Stimulated activated CD4-positive, alpha-beta T cell treated with anti-CD3 and anti-CD28 coated beads, TNF-alpha, amount 100 ng/mL, for 24 hours (primary cell): ENCODE measurements around the gene STRA8.

ENCODE experiments used
- DNase-seq, 3 experiments: peaks; one replicate each; pipeline ENCODE4 v3.0.0-alpha.2; 2020; ENCODE audit warnings: low read depth in 3 of 3

Gene STRA8

DNA sequence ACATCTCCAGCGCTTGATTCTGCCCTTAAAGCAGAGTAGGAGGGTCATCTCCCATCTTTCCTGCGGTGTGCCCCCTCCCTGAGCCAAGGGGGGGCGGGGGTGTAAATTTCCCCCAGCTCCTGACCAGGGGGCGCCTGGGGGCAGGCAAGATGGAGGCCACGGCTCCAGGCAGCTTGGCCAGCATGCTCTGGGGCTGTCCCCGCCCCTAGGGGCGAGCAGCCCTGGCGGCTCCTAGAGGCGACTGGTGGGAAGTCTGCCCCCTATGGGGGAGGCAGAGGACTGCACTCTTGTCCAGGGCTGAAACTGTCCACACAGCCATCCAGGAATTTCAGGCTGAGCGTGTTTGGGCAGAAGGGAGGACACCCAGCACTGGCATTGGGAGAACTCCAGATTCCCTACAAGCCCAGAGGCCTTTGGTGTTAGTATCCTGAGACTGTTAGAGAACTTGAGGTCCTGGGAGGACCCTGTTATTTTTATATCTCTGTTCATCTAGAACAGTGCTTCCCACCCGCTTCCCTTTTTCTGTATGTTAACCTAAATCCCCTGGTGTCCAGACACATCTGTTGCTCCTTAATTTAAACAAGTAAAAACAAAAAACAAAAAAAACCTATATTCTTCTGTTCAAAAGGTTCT lies 4.6 kb downstream of the STRA8 start:
- no peak for DNase-seq

GRCh38 chr7:135239263-135239662 lies 5.6 kb downstream of the STRA8 start:
- DNase-seq: no peak

DNA sequence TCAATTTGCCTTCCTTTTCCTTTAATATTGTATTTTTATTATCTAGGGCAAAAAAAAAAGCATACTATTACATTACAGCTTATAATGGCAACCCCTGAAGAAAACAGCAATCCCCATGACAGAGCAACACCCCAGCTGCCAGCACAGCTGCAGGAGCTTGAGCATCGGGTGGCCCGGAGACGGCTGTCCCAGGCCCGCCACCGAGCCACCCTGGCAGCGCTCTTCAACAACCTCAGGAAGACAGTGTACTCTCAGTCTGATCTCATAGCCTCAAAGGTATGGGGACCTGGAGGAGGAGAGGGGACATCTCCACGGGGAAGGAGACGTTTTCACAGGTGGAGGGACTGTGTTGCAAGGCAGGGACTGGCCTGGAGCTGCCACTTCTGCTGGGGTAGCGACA lies 6.8 kb downstream of the STRA8 start:
- no peak for DNase-seq

GRCh38 chr7:135242096-135242684 lies 8.6 kb downstream of the STRA8 start:
- DNase-seq: no peak

- no peak for DNase-seq
Observed at GRCh38 chr7:135245226-135246190, 11.9 kb downstream of the STRA8 start.

- DNase-seq: no peak
Observed at GRCh38 chr7:135246191-135246825, 12.7 kb downstream of the STRA8 start.

DNA sequence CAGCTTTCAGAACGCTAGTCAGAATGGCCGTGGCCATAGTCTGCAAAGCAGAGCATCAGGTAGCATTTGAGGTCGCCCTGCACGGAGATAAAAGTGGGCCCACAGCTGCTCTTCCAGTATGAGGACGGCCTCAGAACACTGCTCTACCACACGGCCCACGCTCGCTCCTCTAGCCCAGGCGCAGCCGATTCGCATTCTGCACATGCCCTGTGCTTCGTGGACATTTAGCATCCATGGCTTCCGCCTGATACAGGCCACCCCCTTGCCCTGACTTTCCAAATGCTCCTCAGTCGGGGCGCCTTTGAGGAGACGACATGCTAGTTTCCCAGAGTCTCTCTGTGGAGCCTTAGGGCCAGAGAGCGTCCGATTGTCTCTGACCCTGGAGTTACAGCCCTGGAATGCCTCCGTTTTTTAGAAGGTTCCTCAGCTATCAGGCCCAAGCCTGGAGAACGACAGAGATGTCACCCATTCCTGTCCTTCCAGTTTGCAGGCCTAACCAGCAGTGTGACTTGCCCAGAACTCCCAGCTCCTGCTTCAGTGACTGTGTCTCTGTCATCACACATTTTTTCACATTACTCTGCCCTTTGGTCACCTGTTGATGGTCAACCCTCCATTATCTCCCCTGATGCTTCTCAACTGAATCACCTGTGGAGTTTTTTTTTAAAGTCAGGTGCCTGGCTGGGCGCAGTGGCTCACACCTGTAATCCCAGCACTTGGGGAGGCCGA lies 14.3 kb downstream of the STRA8 start:
- DNase-seq: no peak

GRCh38 chr7:135248546-135248945 lies 14.9 kb downstream of the STRA8 start:
- no peak for DNase-seq

GRCh38 chr7:135251496-135252391 lies 18.1 kb downstream of the STRA8 start:
- peak in 1 of 3 experiments; percentile 5 for DNase-seq

- no peak for DNase-seq
Observed at GRCh38 chr7:135253851-135254771, 20.5 kb downstream of the STRA8 start.

- DNase-seq: no peak
Observed at GRCh38 chr7:135257790-135258189, 24.2 kb downstream of the STRA8 start.

- DNase-seq: no peak
Observed at GRCh38 chr7:135258585-135258984, 24.9 kb downstream of the STRA8 start.

DNA sequence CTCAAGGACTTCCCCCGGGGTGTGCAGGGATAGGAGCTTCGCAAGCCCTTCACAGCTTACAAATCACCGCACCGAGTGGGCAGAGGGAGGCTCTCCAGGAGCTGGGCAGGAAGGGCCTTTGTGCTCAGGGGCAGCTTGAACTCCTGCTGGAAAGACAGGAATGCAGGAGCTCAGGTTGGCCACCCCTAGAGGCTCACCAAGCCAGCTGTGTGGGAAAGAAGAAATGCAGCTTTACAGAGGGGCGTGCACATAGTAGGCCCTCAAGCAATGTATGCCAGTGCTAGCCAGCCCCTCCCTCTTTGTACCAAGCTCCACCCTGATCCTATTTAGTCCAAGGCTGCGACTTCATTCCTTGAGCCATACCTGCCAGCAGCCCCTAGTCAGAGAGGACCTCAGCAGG lies 26.1 kb downstream of the STRA8 start:
- no peak for DNase-seq

DNA sequence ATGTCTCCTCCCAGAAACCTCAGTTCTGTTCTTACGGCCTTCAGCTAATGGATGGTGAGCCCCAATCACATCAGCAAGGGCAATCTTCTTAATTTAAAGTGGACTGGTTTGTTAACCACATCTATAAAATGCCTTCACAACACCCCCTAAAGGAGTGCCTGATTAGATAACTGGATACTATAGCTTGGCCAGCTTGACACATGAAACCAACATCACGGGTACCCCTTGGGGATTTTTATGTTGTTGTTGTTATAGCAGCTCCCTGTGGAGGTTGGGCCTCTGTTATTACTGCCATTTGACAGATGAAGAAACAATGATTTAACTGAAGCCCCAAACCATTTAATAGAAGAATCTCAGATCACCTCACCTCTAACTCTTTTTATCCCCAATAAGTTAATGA lies 26.8 kb downstream of the STRA8 start:
- no peak for DNase-seq

DNA sequence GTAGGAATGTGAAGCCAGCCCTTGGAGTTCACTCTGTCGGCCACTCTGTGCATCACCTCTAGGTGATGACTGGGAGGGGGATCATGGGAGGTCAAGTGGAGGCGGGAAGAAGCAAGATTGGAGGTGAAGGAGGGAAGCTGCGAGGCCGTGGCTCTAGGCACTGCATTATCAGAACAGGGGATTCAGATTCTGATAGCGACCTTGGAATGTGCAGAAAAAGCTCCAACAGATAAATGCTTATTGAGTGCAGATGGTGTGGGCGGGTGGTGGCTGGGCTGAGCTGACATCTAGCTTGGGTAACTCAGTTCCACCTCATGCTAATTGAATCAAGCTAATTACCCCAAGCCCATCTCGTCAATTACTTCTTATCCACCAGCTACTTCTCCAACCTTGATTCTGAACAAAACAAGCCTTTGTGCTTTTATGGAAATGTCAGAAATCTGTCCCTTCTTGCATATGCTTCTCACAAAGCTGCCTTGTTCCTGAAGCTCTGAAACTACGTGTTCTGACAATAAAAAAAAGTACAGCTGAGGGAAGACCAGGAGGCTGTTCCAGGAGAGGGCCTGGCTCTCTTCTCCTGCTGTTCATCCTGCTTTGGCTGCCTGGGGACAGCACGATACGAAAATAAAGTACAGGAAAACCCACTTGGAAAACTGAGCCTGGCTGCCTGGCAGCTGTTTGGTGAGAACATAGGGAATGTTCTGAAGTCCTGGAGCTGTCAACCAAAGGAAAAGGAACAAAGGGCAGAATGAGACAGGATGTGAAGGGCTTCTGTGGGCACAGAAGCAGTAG lies 27.5 kb downstream of the STRA8 start:
- DNase-seq: no peak

GRCh38 chr7:135262623-135263320 lies 29.1 kb downstream of the STRA8 start:
- DNase-seq: no peak

DNA sequence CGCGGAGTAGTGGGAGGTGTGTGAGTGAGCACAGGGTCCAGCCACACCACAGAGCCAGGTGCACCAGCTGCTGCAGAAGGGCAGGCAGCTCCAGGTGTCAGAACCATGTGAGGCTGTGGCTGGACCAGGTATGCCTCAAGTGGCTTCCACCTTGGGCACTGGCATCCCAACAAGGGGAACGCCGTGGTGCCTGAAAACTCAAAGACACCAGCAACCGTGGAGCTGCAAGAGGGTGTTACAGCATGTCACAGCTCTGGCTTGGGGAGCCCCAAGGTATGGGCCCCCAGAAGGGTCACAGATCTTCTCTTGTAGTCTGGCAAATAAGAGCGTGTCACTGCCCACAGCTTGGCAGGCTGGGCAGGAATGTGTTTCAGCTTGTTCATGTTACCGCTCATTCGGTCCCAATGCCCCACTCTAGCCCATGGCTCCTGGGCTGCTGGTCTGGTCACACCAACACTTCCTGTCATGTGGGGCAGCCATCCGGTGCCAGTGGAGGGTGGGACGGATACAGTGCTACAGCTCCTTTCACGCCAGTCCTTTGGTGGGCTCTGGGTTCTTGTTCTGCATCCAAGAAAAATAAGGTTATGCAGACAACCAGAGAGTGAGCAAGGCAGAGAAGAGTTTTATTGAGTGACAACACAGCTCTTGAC lies 29.8 kb downstream of the STRA8 start:
- DNase-seq: no peak
